GM18508 (cell line): ENCODE measurements around the gene RAB43.

ENCODE experiments used
- ATAC-seq: cut with Tn5 transposase; IDR thresholded peaks from one replicate; pipeline ENCODE4 v1.9.1; 2021; ENCODE audit warnings: moderate number of reproducible peaks; ENCODE audit not compliant: insufficient read depth, unreplicated experiment

RAB43 gene

GRCh38 chr3:129045675-129046036 lies 75.9 kb downstream of the RAB43 start:
- no peak for ATAC-seq

GRCh38 chr3:129040579-129041300 lies 80.9 kb downstream of the RAB43 start:
- ATAC-seq = no peak

- ATAC-seq = no peak
Observed at GRCh38 chr3:129040039-129040336, 81.6 kb downstream of the RAB43 start.

- no peak for ATAC-seq
Observed at GRCh38 chr3:129039271-129040038, 82.1 kb downstream of the RAB43 start.

GRCh38 chr3:129038121-129038855 lies 83.3 kb downstream of the RAB43 start:
- no peak for ATAC-seq
